ENCODE results near the gene KCNIP3.
"Not testable (repeated sequence)": the region's sequence is repeated elsewhere in the genome, so short reads cannot be mapped to it uniquely, and the experiment has no call there.

The KCNIP3 gene

DNA sequence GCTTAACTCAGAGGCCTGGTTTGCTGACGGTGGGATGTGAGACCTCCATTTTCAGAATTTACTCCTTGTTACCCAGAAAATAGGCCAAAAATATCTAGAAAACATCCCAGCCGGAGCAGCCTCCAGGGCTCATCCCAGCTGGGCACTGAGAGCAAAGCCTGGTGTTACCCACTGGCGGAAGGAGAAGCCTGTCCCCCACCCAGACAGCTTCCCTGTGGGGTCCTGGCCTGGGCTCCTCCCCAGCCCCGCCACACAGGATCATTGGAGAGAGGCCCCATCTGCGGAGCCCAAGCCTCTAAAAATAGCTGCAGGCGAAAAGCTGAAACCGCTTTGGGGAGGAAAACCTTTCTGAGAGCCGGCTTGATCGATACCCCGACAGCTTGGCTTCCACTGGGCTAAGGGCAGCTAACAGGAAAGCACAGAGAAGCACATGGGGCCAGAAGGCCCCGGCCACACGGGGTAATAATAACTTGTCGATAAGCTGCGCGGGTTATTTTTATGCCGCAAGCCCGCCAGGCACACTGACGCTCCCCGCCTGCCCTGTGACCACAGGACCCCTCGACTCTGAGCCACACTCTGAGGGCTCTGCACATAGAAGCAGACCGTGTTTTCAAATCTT lies 78.5 kb downstream of the KCNIP3 start:
- H3K9ac ChIP-seq, result no peak overlapping the region
- no peak overlapping the region for H2AFZ ChIP-seq (ENCODE audit: low read depth)
- H3K79me2 ChIP-seq (ENCODE audit: insufficient read depth, low read depth), result no peaks in the 10 kb centered on the region
- TF ChIP-seq, protein P1, sequence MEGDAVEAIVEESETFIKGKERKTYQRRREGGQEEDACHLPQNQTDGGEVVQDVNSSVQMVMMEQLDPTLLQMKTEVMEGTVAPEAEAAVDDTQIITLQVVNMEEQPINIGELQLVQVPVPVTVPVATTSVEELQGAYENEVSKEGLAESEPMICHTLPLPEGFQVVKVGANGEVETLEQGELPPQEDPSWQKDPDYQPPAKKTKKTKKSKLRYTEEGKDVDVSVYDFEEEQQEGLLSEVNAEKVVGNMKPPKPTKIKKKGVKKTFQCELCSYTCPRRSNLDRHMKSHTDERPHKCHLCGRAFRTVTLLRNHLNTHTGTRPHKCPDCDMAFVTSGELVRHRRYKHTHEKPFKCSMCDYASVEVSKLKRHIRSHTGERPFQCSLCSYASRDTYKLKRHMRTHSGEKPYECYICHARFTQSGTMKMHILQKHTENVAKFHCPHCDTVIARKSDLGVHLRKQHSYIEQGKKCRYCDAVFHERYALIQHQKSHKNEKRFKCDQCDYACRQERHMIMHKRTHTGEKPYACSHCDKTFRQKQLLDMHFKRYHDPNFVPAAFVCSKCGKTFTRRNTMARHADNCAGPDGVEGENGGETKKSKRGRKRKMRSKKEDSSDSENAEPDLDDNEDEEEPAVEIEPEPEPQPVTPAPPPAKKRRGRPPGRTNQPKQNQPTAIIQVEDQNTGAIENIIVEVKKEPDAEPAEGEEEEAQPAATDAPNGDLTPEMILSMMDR (conservative IDR thresholded peaks at IDR 0.05; ENCODE audit: low read depth, low read length), result no peak
- H3K27me3 ChIP-seq (ENCODE audit: insufficient read depth, low read depth), result no peaks in the 10 kb centered on the region
- no peaks in the 10 kb centered on the region for H3K4me1 ChIP-seq (ENCODE audit: low read depth, poor library complexity, severe bottlenecking)
- H4K20me1 ChIP-seq (ENCODE audit: insufficient read depth), result no peaks in the 10 kb centered on the region
- no peak overlapping the region for H3K27ac ChIP-seq
- H3K36me3 ChIP-seq (ENCODE audit: insufficient read depth), result no peaks in the 10 kb centered on the region
- no peak overlapping the region for H3K4me2 ChIP-seq
- H3K4me3 ChIP-seq (IDR thresholded peaks at IDR 0.05; ENCODE audit: insufficient read depth, low read depth, low read length), result no peak overlapping the region

DNA sequence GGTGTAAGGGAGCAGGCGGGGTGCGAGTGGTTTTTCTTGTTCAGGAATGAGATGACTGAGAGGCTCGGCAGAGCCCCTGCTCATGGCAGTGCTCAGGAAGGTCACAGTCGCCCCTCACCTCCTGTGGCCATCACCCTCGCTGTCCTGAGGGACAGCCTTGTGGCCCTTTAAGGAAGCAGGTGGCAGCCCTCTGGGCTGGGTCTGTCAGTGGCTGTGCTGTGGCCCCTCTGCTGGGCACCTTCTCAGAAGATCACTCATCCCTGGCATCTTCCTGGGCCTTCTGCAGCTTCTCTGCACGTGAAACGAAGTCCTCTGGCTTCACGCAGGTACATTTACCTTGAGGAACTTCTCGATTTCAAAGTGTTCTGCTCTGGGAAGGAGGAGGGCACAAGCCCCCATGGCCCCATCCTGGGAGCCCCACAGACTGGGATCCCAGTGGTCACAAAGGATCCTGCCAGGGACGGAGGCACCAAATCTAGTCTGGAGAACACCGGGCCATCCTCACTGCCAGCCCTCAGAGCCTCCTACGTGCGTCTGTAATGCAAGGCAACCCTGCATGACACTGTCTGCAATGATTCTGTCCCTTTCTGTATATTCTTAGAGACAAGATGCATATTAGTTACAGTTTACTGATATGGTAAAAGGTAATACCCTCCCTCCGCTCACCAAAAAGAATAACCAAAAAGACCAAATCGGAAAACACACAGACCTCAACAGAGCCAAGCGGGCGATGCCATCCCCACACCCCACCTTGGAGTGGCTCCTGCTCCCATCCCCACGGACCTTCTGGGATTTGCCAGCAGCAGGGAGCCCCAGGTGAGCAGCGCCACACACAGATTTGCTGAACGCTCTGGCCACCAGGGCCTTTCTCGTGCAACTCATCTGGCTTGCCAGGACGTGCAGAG lies 79.4 kb downstream of the KCNIP3 start:
- Histone ChIP-seq H2AFZ (ENCODE audit: low read depth) (no peak overlapping the region), H3K27me3 (ENCODE audit: insufficient read depth, low read depth) (no peaks in the 10 kb centered on the region), H3K4me1 (ENCODE audit: low read depth, poor library complexity, severe bottlenecking) (no peaks in the 10 kb centered on the region), H3K4me3 (IDR thresholded peaks at IDR 0.05; ENCODE audit: insufficient read depth, low read depth, low read length) (no peak overlapping the region), H3K36me3 (ENCODE audit: insufficient read depth) (no peaks in the 10 kb centered on the region), H3K4me2 (no peak overlapping the region), H4K20me1 (ENCODE audit: insufficient read depth) (no peaks in the 10 kb centered on the region), H3K79me2 (ENCODE audit: insufficient read depth, low read depth) (no peaks in the 10 kb centered on the region), H3K9ac (no peak overlapping the region), H3K27ac (no peak overlapping the region)
- TF ChIP-seq, protein P1 (conservative IDR thresholded peaks at IDR 0.05; ENCODE audit: low read depth, low read length), result no peak

DNA sequence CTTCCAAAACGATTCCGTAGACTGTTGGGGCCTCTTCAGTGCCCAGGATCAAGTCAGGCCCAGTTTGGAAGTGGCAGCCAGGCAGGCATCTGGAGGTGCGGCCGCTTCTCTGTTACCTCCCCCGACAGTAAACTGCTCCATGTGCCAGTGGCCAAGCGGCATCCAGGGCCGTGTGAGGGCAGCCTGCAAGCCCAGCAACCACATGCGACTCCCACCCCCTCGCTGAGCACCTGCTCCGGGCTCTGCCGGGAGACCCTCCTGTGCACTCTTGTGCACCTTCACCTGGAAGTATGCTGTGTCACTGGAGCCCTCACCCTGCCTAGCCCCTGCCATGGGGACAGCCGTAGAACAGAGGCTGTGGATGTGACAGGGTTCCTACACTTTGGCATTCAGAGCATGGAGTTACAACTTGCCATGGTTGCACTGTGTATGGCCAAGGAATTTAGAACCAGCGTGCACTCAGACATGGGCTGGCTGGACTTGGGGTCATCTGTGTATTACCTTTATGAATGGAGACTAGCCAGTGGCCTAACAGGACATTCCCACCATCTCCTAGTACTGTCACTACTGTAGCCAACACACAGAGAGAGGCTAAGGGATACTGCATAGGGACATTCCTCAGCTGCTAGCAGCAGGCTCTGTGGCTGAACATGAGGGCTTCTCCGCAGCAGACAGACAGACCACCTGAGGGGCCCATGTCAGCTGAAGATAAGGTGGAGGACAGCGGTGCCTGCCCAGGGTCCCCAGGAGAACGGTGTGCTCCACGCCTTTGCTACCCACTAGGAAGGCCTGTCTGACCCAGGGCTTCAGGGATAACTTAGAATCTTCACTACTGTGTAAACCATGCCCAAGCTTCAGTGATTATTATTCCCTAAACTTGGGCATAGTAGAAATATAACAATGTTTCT lies 80.3 kb downstream of the KCNIP3 start:
- no peaks in the 10 kb centered on the region for H3K36me3 ChIP-seq (ENCODE audit: insufficient read depth)
- TF ChIP-seq, protein P1 (conservative IDR thresholded peaks at IDR 0.05; ENCODE audit: low read depth, low read length), result no peak
- no peaks in the 10 kb centered on the region for H3K4me1 ChIP-seq (ENCODE audit: low read depth, poor library complexity, severe bottlenecking)
- H3K4me3 ChIP-seq (IDR thresholded peaks at IDR 0.05; ENCODE audit: insufficient read depth, low read depth, low read length), result no peak overlapping the region
- no peaks in the 10 kb centered on the region for H3K79me2 ChIP-seq (ENCODE audit: insufficient read depth, low read depth)
- no peak overlapping the region for H3K27ac ChIP-seq
- H2AFZ ChIP-seq (ENCODE audit: low read depth), result no peak overlapping the region
- H3K27me3 ChIP-seq (ENCODE audit: insufficient read depth, low read depth), result no peaks in the 10 kb centered on the region
- no peak overlapping the region for H3K9ac ChIP-seq
- no peak overlapping the region for H3K4me2 ChIP-seq
- H4K20me1 ChIP-seq (ENCODE audit: insufficient read depth), result no peaks in the 10 kb centered on the region

DNA sequence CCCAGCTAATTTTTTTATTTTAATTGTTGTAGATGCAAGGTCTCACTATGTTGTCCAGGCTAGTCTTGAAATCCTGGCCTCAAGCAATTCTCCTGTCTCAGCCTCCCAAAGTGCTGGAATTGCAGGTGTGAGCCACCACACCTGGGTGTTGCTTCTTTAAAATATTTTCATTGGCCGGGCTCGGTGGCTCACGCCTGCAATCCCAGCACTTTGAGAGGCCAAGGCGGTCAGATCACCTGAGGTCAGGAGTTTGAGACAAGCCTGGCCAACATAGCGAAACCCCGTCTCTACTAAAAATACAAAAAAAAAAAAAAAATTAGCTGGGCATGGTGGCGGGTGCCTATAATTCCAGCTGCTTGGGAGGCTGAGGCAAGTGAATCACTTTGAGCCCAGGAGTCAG lies 81.1 kb downstream of the KCNIP3 start:
- not testable (repeated sequence) for H3K4me2 ChIP-seq; H3K27me3 ChIP-seq (ENCODE audit: insufficient read depth, low read depth); H3K79me2 ChIP-seq (ENCODE audit: insufficient read depth, low read depth); H3K4me3 ChIP-seq (IDR thresholded peaks at IDR 0.05; ENCODE audit: insufficient read depth, low read depth, low read length); H3K36me3 ChIP-seq (ENCODE audit: insufficient read depth); H3K27ac ChIP-seq; H3K4me1 ChIP-seq (ENCODE audit: low read depth, poor library complexity, severe bottlenecking); H3K9ac ChIP-seq; H2AFZ ChIP-seq (ENCODE audit: low read depth); H4K20me1 ChIP-seq (ENCODE audit: insufficient read depth)
